Activated naive CD4-positive, alpha-beta T cell (primary cell): ENCODE data around the gene COL6A2.
A peak's percentile ranks its signal among the peaks of the same experiment; 100 is the strongest.

Experiments used
- DNase-seq, 4 experiments: peaks; one replicate each; lab custom pipeline; 2025; lab: John Stamatoyannopoulos, UW

COL6A2 gene

DNA sequence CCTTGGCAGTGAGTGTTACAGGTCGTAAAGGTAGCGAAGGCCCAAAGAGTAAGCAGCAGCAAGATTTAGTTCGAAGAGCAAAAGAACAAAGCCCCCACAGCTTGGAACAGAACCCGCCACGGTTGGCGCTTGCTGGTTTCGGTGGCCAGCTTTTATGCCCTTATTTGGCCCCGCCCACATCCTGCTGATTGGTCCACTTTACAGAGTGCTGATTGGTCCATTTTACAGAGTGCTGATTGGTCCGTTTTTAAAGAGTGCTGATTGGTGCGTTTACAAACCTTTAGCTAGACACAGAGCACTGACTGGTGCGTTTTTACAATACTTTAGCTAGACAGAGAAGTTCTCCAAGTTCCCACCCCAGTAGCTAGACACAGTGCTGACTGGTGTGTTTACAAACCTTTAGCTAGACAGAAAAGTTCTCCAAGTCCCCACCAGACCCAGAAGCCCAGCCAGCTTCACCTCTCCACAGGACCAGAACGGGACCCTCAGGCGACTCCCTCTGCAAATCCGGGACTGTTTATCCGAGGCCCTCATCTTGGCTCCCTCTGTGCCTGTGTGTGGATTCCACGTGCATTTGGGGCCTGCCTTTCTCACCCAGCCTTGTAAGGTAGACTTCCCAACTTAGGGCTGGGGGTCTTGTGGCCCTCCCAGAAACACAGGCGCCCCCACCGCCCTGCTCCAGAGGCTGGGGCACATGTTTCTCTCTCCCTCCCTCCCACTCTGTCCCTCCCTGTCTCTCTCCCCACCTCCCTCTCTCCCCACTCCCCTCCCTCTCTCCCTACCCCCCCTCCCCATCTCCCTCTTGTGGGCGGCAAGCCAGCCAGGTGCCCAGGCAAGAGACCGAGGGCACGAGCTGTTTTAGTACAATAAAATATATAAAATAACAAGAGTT lies 44.9 kb downstream of the COL6A2 start:
- no peak for DNase-seq

- DNase-seq: no peak
Observed at GRCh38 chr21:46144464-46145070, 46.7 kb downstream of the COL6A2 start.

GRCh38 chr21:46145159-46145839 lies 47.4 kb downstream of the COL6A2 start:
- no peak for DNase-seq

- no peak for DNase-seq
Observed at GRCh38 chr21:46145840-46146691, 48.2 kb downstream of the COL6A2 start.

GRCh38 chr21:46146856-46147255 lies 48.9 kb downstream of the COL6A2 start:
- no peak for DNase-seq

GRCh38 chr21:46147429-46147828 lies 49.5 kb downstream of the COL6A2 start:
- peak in 1 of 4 experiments; percentile 33 for DNase-seq

DNA sequence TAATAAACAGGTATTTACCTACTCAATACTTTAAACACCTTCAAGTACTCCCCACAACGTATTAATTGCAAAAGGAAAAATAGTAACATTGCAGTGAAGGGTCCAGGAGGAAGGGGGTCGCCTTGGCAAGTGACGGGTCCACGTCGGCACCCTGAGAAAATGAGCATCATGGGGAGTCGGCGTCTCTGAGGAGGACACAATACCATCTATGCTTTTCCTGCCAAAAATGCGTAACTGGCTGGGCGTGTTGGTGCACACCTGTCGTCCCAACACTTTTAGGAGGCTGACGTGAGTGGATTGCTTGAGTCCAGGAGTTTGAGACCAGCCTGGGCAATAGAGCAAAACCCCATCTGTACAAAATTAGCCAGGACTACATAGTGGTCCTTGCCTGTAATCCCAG lies 50.2 kb downstream of the COL6A2 start:
- no peak for DNase-seq

GRCh38 chr21:46149205-46149901 lies 51.4 kb downstream of the COL6A2 start:
- DNase-seq: no peak

DNA sequence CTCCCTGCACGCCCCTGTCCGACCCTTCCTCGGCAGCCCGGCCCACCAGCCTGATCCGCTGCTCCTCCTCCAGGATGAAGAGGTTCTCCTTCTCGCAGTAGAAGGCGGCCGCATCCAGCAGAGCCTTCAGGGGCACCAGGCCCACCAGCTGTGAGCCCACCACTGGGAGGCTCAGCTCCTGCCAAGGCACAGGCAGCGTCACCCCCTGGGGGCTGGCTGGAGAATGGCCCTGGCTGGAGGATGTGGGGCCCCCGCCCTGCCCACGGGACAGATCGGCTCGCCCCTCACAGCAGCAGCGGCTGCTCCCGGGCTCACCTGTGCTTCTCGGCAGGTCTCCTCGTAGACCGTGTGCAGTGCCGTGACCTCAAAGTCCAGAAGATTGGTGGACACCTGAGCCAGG lies 52.2 kb downstream of the COL6A2 start:
- DNase-seq: no peak

DNA sequence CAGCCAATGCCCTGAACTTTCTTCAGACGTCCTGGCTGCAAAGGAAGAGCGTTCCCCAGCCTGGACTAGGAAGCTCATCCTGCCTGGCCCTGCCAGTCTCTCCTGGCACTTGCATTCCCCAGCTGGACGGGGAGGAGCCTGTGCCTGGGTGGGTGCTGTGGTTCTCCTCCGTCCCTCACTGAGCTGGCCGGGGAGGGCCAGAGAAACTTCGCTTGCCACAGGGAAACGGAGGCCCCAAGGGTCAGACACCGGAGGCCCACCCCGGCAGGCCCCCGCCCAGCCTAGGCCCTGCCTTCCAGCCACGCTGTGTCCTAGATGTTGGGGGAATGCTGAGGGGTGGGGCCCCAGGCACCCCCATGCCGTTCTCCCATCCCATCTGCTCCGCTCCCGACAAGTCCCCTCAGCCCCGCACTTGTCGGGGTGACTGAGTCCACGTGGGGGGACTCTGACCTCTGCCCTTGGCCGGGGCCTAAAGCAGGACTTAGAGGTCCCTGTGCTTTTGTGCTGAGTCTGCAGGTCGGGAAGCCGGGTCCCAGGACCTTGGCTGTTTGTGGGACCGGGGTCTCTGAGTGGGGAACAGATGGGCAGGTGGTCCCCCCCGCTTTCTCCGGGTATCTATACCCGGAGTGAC lies 52.7 kb downstream of the COL6A2 start:
- no peak for DNase-seq

DNA sequence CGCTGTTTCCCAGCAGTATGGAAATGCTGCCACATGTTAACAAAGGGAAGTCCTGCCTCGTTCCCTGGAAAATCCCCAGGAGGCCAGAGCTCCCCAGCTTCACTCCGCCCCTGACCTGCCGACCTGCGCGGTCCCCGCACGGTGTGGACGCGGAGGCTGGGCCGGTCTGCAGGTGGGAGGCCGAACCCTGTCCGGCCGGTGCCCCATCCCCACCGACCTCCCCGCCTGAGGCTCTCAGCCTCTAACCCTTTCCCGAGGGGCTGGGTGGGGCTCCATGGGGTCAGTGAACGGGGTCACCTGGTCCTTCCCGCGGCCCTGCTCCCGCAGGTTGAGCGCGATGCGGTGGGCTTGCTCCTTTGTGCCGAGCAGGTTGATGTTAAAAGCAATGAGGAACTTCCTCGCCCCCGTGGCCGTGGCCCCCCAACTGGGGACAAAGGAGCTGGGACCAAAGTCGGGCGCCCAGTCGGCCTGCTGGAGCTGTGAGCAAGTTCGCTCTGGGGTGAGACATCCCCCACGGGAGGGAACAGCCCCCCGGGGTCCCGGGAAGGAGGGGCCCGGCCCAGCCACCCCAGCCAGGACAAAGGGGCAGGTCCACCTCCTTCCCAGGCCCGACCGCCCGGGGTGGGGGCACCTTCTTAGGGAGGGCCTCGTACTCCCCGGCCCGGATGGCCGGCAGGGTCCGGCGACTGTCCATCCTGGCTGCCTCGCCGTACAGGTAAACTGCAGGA lies 53.5 kb downstream of the COL6A2 start:
- DNase-seq: no peak

- no peak for DNase-seq
Observed at GRCh38 chr21:46151989-46152926, 54.3 kb downstream of the COL6A2 start.

DNA sequence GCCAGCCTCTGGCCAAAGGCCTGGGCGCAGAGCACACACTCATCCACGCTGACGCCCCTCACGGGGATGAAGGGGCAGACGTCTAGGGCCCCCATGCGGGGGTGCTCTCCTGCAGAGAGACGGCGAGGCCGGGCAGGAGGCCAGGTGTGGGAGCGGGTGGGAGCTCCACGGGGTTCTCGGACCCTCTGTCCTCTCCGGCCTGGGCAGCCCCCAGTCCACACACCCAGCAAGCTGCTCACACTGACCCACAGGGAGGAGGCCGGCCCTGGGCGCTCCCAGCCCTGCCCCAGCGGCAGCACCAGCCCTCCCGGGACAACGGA lies 55.0 kb downstream of the COL6A2 start:
- no peak for DNase-seq

DNA sequence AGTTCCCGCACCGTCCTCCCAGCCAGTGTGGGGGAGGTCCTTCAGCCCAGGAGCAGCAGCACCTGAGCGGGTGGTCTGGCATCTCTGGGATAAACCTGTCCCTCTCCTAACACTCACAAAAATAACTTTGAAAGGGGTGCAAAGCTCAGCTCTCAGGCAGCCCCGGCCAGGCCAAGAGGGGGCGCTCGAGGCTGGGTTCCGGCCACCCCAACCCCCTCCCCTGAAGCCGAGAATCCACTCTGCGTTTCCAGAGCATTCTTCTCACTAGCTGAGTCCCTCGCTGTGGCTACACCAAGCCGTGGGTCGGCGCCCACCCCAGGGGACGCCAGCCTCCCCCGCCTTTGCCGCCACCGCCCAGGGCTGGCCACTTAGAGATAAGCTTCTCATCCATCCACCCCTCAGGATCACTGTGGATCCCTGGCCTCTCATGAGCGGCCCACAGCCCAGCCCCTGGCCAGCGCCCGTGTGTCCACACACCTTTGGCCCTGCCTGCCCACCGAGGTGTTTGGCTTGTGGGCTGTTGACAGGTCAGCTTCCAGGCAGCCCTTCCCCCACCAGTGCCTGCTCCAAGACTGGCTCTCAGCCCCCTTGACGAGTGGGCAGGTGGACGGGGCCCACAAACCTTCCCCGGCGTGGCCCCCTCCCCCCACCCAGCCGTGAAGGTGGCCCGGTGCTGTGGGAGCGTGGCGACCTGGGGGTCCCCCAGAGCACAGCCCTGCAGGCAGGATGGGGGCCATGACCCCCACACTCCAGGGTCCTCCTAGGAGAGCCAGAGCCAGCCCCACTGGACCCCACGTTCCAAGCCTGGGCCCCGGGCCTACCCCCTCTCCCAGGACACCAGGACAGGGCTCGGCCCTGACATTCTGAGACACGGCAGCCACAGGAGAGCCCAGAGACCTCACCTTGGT lies 55.6 kb downstream of the COL6A2 start:
- peak in 1 of 4 experiments; percentile 27 for DNase-seq

DNA sequence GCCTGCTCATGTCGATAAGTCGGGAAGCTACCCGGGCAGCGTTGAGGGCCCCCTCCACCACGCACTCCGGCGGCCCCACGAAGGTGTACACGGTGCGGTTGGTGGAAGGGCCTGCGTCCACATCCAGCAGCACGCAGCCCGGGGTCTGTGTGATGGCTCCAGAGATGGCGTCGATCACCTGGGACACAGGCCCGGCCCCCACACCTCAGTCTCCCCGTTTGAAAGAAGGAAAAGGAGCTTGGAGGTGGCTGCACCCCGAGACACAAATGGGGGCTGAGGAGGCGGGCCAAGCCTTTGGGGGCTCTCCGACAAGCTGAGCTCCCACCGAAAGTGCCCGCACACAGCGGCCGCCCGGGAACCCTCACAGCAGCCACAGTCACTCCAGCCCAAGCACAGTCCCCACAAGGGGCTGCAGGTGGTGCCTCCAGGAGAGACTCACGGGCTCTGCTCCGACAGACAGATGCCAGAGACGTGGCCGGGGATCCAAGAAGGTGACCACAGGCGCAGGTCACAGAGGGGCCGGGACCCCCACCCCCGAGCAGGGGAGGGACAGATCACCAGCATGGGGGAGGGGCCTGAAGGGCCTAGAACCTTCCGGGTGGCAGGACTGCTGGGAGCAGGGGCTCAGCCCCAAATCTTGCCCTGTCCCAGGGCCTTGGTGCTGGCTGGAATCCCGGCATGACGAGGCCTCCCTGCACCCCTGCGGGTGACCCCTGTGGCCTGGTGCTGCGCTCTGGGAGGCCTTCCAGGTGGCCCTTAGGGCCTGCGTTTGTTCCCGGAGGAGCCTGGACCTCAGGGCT lies 56.4 kb downstream of the COL6A2 start:
- DNase-seq: no peak

DNA sequence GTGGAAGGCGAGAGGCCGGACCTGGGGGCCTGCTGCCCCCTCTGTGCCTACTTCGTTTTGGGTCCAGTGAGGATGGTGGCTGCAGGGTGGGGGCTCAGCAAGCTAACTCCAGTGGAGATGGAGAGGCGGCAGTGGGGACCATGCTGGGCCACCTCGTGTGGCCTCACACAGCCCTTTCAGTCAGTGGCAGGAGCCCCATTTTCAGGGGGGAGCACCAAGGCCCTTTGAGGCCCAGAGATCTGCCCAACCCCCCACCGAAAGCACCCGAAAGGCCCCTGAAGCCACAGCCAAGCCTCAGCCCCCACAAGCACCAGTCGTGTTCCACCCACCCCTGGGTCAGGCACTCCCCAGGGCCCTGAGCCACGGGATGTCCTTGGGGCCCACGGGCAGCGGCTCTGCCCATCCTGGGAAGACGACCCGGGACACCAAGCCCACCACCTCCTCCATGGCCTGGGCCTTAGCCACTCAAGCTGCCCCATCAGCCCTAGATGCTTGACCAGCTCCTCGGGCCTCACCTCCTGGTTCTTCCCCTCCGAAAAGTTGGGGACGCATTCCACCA lies 57.1 kb downstream of the COL6A2 start:
- DNase-seq: no peak
